ENCODE results near the gene YAP1. TPM values are rescaled to one million over a fixed set of nuclear protein-coding genes. Genes with fewer than 3 reads are reported as not detected.

Gene YAP1
- total RNA-seq, 2 donors from 2014 or later: 0.22 to 0.63 TPM

- Mint-ChIP-seq H3K27ac (no peak overlapping the region), H3K4me3 (no peak overlapping the region), H3K36me3 (ENCODE audit: insufficient read depth in 2 of 2) (peaks cover 0 to 1% of the 10 kb centered on the region in 2 donors), H3K9me3 (no peaks in the 10 kb centered on the region), H3K4me1 (ENCODE audit: low read depth) (no peaks in the 10 kb centered on the region), H3K27me3 (ENCODE audit: low read depth) (peaks cover 21% of the 10 kb centered on the region)
- DNase-seq (no peak), ATAC-seq (replicated peaks in 1 of 2) (no peak)
Observed at GRCh38 chr11:102121329-102121728, 11.1 kb downstream of the YAP1 start.

- H3K27me3 Mint-ChIP-seq (ENCODE audit: low read depth): peaks cover 19% of the 10 kb centered on the region
- H3K9me3 Mint-ChIP-seq: peaks cover 0 to 1% of the 10 kb centered on the region in 2 donors
- DNase-seq: no peak
- no peaks in the 10 kb centered on the region for H3K36me3 Mint-ChIP-seq (ENCODE audit: insufficient read depth in 2 of 2)
- ATAC-seq (replicated peaks in 1 of 2): no peak
- H3K4me3 Mint-ChIP-seq: no peak overlapping the region
- no peak overlapping the region for H3K27ac Mint-ChIP-seq
- H3K4me1 Mint-ChIP-seq (ENCODE audit: low read depth): no peaks in the 10 kb centered on the region
Observed at GRCh38 chr11:102134597-102134996, 24.4 kb downstream of the YAP1 start.

GRCh38 chr11:102135256-102135655 lies 25.0 kb downstream of the YAP1 start:
- H3K27me3 Mint-ChIP-seq (ENCODE audit: low read depth): peaks cover 19% of the 10 kb centered on the region
- H3K4me3 Mint-ChIP-seq: no peak overlapping the region
- no peaks in the 10 kb centered on the region for H3K36me3 Mint-ChIP-seq (ENCODE audit: insufficient read depth in 2 of 2)
- DNase-seq (no peak), ATAC-seq (replicated peaks in 1 of 2) (no peak)
- no peaks in the 10 kb centered on the region for H3K4me1 Mint-ChIP-seq (ENCODE audit: low read depth)
- H3K27ac Mint-ChIP-seq: no peak overlapping the region
- H3K9me3 Mint-ChIP-seq: peaks cover 0 to 1% of the 10 kb centered on the region in 2 donors

GRCh38 chr11:102138223-102138622 lies 28.0 kb downstream of the YAP1 start:
- ATAC-seq (replicated peaks in 1 of 2): no peak
- no peaks in the 10 kb centered on the region for H3K9me3 Mint-ChIP-seq
- no peak overlapping the region for H3K27ac Mint-ChIP-seq

GRCh38 chr11:102138670-102139069 lies 28.4 kb downstream of the YAP1 start:
- H3K4me3 Mint-ChIP-seq: no peak overlapping the region
- no peaks in the 10 kb centered on the region for H3K9me3 Mint-ChIP-seq
- DNase-seq: no peak
- no peak for ATAC-seq (replicated peaks in 1 of 2)
- no peaks in the 10 kb centered on the region for H3K4me1 Mint-ChIP-seq (ENCODE audit: low read depth)
- no peaks in the 10 kb centered on the region for H3K36me3 Mint-ChIP-seq (ENCODE audit: insufficient read depth in 2 of 2)
- peaks cover 11% of the 10 kb centered on the region for H3K27me3 Mint-ChIP-seq (ENCODE audit: low read depth)
- H3K27ac Mint-ChIP-seq: no peak overlapping the region

More at GRCh38 chr11:102138223-102138622, 28.0 kb downstream of the YAP1 start:
- Mint-ChIP-seq H3K4me3 (no peak overlapping the region), H3K27me3 (ENCODE audit: low read depth) (peaks cover 11% of the 10 kb centered on the region), H3K4me1 (ENCODE audit: low read depth) (no peaks in the 10 kb centered on the region), H3K36me3 (ENCODE audit: insufficient read depth in 2 of 2) (no peaks in the 10 kb centered on the region)
- DNase-seq: no peak

GRCh38 chr11:102139081-102139498 lies 28.8 kb downstream of the YAP1 start:
- no peak for ATAC-seq (replicated peaks in 1 of 2)
- no peaks in the 10 kb centered on the region for H3K4me1 Mint-ChIP-seq (ENCODE audit: low read depth)
- H3K4me3 Mint-ChIP-seq: no peak overlapping the region
- peaks cover 11% of the 10 kb centered on the region for H3K27me3 Mint-ChIP-seq (ENCODE audit: low read depth)
- no peaks in the 10 kb centered on the region for H3K9me3 Mint-ChIP-seq
- no peaks in the 10 kb centered on the region for H3K36me3 Mint-ChIP-seq (ENCODE audit: insufficient read depth in 2 of 2)
- H3K27ac Mint-ChIP-seq: no peak overlapping the region
- DNase-seq: no peak

- ATAC-seq (replicated peaks in 1 of 2): no peak
- Mint-ChIP-seq H3K9me3 (no peaks in the 10 kb centered on the region), H3K27ac (no peak overlapping the region), H3K27me3 (ENCODE audit: low read depth) (peaks cover 29% of the 10 kb centered on the region), H3K4me1 (ENCODE audit: low read depth) (no peaks in the 10 kb centered on the region), H3K4me3 (no peak overlapping the region), H3K36me3 (ENCODE audit: insufficient read depth in 2 of 2) (no peaks in the 10 kb centered on the region)
- DNase-seq: no peak
Observed at GRCh38 chr11:102142333-102142732, 32.1 kb downstream of the YAP1 start.

GRCh38 chr11:102143867-102144266 lies 33.6 kb downstream of the YAP1 start:
- DNase-seq: no peak
- H3K9me3 Mint-ChIP-seq: no peaks in the 10 kb centered on the region
- no peak overlapping the region for H3K4me3 Mint-ChIP-seq
- ATAC-seq (replicated peaks in 1 of 2): no peak
- no peaks in the 10 kb centered on the region for H3K36me3 Mint-ChIP-seq (ENCODE audit: insufficient read depth in 2 of 2)
- H3K27ac Mint-ChIP-seq: no peak overlapping the region
- no peaks in the 10 kb centered on the region for H3K4me1 Mint-ChIP-seq (ENCODE audit: low read depth)
- peaks cover 21% of the 10 kb centered on the region for H3K27me3 Mint-ChIP-seq (ENCODE audit: low read depth)

- DNase-seq (no peak), ATAC-seq (replicated peaks in 1 of 2) (no peak)
- H3K9me3 Mint-ChIP-seq: no peaks in the 10 kb centered on the region
- H3K27ac Mint-ChIP-seq: no peak overlapping the region
- H3K27me3 Mint-ChIP-seq (ENCODE audit: low read depth): peaks cover 21% of the 10 kb centered on the region
- no peaks in the 10 kb centered on the region for H3K4me1 Mint-ChIP-seq (ENCODE audit: low read depth)
- H3K36me3 Mint-ChIP-seq (ENCODE audit: insufficient read depth in 2 of 2): no peaks in the 10 kb centered on the region
- H3K4me3 Mint-ChIP-seq: no peak overlapping the region
Observed at GRCh38 chr11:102144357-102145355, 34.4 kb downstream of the YAP1 start.

- Mint-ChIP-seq H3K27ac (no peak overlapping the region), H3K4me1 (ENCODE audit: low read depth) (no peaks in the 10 kb centered on the region), H3K4me3 (no peak overlapping the region), H3K27me3 (ENCODE audit: low read depth) (peaks cover 21% of the 10 kb centered on the region), H3K36me3 (ENCODE audit: insufficient read depth in 2 of 2) (no peaks in the 10 kb centered on the region), H3K9me3 (no peaks in the 10 kb centered on the region)
- no peak for DNase-seq
- no peak for ATAC-seq (replicated peaks in 1 of 2)
Observed at GRCh38 chr11:102147015-102147414, 36.8 kb downstream of the YAP1 start.

- ATAC-seq (replicated peaks in 1 of 2) (no peak), DNase-seq (no peak)
- Mint-ChIP-seq H3K36me3 (ENCODE audit: insufficient read depth in 2 of 2) (no peaks in the 10 kb centered on the region), H3K9me3 (no peaks in the 10 kb centered on the region), H3K27me3 (ENCODE audit: low read depth) (peaks cover 21% of the 10 kb centered on the region), H3K4me1 (ENCODE audit: low read depth) (no peaks in the 10 kb centered on the region), H3K27ac (no peak overlapping the region), H3K4me3 (no peak overlapping the region)
Observed at GRCh38 chr11:102147632-102148031, 37.4 kb downstream of the YAP1 start.

GRCh38 chr11:102148059-102148458 lies 37.8 kb downstream of the YAP1 start:
- Mint-ChIP-seq H3K27ac (no peak overlapping the region), H3K4me3 (no peak overlapping the region), H3K36me3 (ENCODE audit: insufficient read depth in 2 of 2) (no peaks in the 10 kb centered on the region), H3K9me3 (no peaks in the 10 kb centered on the region), H3K4me1 (ENCODE audit: low read depth) (no peaks in the 10 kb centered on the region), H3K27me3 (ENCODE audit: low read depth) (peaks cover 21% of the 10 kb centered on the region)
- DNase-seq (no peak), ATAC-seq (replicated peaks in 1 of 2) (no peak)

- no peaks in the 10 kb centered on the region for H3K9me3 Mint-ChIP-seq
Observed at GRCh38 chr11:102151784-102152525, 41.7 kb downstream of the YAP1 start.

More at GRCh38 chr11:102151784-102152525, 41.7 kb downstream of the YAP1 start:
- H3K4me3 Mint-ChIP-seq: no peak overlapping the region
- DNase-seq: no peak
- H3K27me3 Mint-ChIP-seq (ENCODE audit: low read depth): peaks cover 6% of the 10 kb centered on the region
- ATAC-seq (replicated peaks in 1 of 2): no peak
- no peaks in the 10 kb centered on the region for H3K4me1 Mint-ChIP-seq (ENCODE audit: low read depth)
- no peaks in the 10 kb centered on the region for H3K36me3 Mint-ChIP-seq (ENCODE audit: insufficient read depth in 2 of 2)
- H3K27ac Mint-ChIP-seq: no peak overlapping the region

All from activated T-cell treated with anti-CD3 and anti-CD28 coated beads, Interleukin-2, amount 50 U/mL, for 72 hours (primary cell).